Stimulated activated CD8-positive, alpha-beta memory T cell treated with anti-CD3 and anti-CD28 coated beads, Interleukin-15, amount 100 ng/mL, for 4 hours (primary cell): ENCODE data around the gene NCEH1.
"Not testable (repeated sequence)": the region's sequence is repeated elsewhere in the genome, so short reads cannot be mapped to it uniquely, and the experiment has no call there.

Experiments
- DNase-seq, 2 donors: peaks; one replicate each; pipeline ENCODE4 v3.0.0-alpha.2; 2020; ENCODE audit warnings: low read depth in 2 of 2

NCEH1 gene

DNA sequence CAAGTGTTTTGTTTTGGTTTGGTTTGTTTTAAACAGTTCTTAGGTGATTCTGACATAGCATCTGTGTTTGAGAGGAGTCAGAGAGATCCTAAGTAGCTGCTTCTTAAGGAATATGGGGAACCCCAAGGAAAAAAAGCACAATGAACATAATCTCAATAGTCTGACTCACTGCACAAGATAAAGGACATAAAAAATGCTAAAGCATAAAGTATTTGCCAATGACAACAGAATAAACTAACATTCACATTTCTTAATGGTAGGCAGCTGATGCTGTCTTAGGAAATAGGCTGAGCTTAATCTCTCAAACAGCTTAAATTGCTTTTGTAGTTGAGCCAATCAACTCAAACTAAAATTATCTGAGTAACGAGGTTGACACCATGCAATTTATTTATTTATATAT, 2.9 kb downstream of the NCEH1 start:
- no peak for DNase-seq

DNA sequence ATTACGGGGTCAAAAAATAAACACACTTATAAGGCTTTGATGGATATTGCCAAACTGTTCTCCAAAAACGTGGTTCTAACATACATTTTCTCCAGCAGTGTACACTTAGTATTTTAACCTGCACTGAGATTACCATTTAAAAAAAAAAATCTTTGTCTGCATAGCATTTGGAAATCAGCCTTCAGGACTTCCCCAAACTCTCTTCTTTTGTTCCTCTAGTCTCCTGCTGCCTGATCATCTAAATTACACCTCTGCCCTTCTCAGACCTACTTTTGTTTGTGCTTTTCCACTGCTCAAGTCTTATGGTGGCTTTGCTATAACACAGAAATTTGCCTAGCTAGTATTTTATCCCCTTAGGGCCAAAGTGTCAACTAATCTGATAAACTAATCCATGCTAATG, 3.8 kb downstream of the NCEH1 start:
- DNase-seq, result no peak

DNA sequence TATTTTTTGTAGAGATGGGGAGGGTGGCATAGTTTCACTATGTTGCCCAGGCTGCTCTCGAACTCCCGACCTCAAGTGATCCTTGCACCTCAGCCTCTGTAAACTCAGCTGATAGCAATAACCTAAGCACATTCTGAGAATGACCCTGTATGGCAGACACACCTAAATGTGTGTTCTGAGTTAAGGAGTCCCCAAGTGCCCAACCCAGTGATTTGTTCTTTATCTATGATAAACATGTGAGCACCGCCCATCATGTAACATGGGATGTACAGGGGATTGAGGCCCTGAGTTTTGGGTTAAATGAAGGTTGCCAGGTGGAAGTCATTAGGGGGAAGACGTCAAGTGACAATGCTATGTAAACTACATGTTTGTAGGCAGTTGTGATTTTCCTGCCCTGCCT, 5.7 kb downstream of the NCEH1 start:
- no peak for DNase-seq

DNA sequence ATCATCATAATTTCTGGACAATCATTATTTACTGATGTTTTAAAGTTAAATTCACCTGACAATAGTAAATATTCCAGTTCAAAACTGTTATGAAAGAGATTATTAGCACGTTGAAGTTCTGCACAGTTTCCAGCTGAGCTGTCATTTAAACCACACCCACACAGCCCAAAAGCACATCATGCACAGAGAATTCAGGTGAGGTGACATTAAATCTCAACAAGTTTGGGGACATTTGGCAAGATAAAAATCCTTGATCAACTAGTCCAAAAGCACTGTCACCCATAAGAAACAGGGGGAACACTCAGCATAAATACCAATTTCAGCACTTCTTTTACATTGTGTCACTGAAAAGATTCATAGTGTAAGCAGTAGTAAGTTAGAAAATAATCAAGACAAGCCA, 6.9 kb downstream of the NCEH1 start:
- DNase-seq, result no peak

DNA sequence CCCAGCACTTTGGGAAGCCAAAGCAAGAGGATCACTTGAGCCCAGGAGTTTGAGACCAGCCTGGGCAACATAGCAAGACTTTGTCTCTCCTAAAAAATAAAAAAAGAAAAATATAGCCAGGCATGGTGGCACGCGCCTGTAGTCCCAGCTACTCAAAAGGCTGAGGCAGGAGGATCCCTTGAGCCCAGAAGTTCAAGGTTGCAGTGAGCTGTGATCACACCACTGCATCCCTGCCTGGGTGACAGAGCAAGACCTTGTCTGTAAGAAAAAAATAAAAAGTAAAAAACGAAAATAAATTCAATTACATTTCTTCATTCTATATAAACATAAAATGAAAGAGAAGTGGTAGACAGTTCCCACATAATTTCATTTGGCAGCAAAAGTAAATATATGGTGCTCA, 8.1 kb downstream of the NCEH1 start:
- not testable (repeated sequence) for DNase-seq

DNA sequence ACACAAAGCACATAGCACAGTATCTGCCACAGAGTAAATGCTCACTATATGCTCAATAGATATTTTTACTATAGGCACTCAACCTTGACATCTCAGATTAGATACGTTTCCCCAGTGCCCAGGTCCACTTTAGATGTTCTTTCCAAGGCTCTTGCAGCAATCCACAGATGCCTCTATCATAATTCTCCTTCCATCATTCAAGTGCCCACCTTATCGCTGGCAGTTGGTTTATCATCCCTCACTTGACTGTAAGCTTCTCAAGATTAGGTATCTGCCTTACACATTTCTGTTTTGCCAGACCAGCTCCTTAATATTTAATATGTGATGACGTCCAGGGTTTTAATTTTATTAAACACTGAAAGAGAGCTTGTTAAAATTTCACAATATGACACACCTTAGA, 8.6 kb downstream of the NCEH1 start:
- no peak for DNase-seq

DNA sequence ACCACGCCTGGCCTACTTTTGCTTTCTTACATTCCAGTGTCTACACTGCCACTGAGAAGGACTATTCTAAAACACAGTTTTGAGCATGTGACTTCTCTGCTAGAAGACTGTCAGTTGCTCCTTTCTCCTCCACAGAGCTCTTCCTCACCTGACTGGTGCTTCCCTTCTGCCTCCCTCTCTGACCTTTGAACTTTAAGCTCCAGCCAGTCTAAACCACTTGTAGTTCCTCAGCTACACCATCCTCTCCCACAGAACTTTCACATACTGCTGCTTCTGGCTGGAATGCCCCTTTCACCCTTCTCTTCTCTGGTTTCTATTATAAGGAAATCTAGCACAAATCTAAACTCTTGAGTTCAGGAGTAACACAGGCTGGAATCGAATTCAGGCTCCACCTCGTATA, 9.1 kb downstream of the NCEH1 start:
- DNase-seq, result no peak

DNA sequence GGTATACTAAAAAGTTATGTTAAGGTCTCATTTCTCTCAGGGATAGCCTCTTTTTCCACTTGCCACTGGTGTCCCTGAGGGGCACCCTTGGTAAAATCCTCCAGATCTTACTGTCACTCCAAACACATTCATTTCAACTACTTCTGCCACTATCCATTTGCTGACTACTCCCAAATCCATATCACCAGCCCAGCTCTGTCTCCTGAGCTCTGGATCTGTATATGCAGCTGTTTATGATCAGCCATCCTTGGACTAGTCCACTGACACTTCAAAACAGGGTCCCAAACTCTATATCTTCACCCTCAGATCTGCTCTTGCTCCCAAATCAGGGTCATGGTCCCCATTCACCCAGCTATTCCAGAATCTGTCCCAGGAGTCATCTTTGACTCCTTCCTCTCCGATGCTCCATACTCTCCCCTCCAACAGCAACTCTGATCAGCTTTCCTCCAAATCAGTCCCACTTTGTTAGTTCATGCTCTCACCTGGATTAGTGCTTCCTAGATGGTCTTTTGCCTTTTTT, 9.9 kb downstream of the NCEH1 start:
- no peak for DNase-seq

DNA sequence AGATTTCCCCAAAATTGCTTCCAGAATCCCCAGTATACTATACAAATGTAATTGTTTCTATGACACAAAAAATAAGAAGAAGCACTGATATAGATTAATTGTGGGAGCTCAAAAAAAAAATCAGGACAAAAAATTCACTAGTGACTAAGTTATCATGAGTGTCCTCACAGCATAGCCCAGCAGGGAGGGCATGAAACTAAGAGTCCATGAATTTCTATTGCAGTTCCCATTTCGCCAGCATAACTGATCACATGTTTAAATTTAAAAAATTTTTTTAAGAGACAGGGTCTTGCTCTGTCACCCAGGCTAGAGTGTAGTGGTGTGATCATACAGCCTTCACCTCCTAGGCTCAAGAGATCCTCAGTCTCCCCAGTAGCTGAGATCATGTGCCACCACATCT, 10.6 kb downstream of the NCEH1 start:
- no peak for DNase-seq

DNA sequence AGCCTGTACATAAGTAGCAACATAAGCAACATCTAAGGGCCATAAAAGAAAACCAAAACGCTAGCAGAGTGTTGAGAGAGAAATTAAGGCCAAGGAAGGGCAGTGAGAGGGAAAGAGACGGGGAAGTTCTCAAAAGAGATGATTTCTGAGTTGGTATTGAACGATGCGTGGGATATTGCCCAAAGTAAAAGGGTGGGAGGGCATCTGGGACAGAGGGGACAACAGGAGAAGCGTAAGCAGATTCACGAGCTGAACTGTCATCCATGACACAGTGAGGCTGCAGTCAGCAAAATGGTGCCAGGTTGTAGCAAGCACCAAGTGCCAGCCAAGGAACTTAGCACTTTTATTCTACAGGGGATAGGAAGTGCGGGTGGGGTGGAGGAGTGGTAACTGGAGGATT, 11.8 kb downstream of the NCEH1 start:
- DNase-seq, result no peak

DNA sequence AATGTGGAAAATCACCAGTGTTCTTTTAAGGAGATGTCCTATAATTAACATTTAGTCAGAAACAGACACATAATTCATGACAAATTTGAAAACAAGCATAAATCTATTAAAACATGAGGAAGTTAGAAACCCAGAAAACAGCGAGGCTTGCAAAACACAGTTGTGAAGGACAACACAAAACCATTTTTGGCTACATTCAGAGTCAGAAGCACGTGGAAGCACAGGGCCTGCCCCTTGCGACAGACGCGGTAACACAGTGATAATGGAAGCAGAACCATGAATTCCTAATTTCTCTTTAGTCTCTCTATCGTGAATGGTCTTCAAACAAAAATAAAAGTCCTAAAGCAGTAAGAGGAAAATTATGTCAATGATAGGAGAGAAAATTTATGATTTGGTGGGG, 12.2 kb downstream of the NCEH1 start:
- DNase-seq, result no peak

DNA sequence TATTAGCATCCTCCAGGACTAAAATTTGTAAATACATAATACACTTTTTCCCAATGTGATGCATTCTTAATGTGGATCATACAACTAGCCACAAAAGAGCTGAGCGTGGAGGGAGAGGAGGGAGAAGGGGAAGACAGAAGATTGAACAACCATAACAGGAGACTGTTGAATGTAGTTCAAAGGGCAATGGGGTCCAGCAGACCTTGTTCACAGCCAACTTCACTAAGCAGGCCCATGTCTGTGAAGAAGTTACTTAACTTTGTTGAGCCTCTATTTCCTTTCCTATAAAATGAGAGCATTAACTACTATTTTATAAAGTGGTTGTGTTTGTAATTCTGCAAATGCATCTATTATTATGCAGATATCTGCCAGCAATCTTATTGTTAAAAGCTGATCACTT, 13.3 kb downstream of the NCEH1 start:
- DNase-seq, result no peak

DNA sequence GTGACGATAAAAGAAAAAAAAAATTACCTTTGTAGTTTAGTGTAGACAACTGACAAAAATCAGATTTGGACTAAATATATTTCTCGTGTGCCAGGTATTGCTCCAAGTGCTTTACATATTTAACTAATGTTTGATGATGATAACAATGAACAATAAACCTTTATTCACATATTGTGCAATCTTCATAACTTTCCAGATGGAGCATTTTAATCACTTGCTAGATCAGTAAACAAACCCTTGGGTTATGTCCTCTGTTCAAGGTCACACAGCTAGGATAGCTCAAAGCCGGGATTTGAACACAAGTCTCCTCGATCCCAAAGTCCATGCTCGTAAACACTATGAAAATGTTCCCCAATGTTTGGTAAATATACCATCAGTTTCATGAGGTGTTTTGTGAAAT, 14.5 kb downstream of the NCEH1 start:
- DNase-seq, result no peak

DNA sequence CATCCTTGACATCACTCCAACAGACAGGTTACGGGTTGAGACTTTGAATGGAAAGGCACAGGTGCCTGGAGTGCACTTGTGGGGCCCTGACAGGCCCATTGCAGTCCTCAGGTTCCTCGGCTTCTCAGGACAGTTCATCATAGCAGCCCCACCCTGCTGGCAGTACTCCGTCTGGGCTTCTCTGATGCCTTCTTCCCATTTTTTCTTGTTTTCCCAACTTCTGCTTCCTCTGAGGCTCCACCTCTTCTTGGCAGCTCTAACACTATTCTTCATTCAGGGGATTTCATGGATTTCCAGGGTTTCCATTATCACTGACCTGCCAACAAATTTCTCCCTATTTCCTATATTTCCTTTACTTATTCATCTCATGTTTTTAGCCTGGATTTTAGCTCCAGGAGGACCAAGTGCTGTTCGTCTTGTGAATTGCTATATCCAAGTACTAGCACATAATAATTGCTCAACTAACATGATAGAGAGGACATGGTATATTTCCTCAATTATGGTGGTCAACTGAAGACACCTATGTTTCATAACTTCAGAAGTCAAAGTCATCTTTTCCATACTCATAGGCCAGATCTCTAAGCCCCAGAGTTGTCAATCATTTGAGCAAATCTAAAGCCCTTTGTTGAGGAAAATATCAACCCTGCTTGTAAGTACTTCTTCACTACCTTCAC, 16.2 kb downstream of the NCEH1 start:
- no peak for DNase-seq

DNA sequence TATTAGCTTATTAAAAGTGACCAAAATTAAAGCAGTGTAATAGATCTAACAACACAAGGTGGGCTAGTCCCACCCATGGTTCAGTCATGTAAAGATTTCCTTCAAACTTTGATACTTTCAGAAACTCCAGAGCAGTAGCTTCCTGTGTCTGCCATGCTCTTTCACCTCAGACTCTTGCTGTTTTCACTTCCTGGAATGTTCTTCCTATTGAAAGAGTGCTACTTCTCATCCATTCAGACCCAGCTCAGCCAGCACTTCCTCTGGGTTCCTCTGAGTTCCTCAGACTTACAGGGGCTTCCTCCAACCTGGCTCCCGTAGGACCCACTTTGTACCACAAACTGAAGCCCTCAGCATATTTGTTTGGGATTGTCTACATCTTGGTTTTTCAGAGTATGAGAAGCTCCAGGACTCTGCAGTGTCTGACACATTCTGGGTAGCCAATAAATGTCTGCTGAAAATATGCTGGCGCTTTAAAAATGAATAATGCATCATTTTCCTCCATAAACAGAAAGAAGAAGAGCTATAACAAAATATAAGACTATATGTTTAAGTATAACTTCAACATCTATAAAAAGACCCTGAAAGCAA, 18.0 kb downstream of the NCEH1 start:
- no peak for DNase-seq

DNA sequence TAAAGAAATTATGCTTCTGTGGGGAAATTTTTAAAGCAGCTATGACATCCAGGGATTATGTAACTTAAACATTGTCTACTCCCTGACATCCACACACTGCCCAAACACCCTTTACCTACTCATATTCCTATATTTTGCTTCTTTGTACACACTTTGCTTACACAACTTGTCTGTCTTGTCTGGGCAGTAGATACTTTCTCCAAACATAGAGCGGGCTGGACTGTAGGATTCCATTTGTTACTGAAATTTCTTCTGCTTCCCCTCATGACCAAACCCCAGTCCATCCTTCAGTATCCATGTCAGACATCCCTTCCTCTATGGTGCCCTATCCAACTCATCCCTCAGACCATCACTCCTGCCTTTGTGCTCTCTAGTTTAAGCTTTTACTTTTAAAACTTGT, 19.9 kb downstream of the NCEH1 start:
- DNase-seq, result no peak

DNA sequence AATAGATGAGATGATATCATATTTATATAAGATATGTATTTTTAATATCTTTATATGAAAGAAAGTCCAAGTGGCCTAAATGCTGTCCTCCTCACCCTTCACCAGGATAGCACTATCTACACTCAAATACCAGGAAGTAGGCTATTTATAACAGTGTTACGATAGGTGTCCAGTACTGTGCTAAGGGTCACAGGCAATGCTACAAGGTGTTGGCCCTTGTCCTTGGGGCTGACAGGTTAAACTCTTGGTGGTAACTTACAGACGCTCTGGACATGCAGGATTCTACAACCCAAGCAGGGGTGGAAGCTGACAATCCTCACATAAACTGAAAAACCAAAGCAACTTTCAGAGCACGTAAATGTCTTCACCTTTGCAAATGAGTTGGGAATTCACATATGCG, 22.3 kb downstream of the NCEH1 start:
- DNase-seq, result no peak

DNA sequence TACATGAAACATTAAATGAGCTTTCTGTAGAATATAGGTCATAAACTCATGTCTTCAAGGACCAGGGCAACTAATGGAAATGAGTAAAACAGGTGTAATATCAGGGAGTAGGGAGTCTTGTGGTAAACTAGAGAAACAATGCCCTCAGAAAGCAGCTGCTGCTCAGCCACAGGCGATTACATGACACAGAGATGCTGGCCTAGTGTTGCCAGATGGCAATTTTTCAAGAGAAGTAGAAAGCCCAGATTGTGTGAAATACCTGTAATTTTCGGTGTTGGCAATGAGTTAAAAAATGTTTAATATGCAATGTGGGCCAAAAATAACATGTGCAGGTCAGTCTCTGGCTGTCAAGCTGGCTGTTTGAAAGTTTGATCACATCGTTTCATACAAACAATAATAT, 23.4 kb downstream of the NCEH1 start:
- no peak for DNase-seq

DNA sequence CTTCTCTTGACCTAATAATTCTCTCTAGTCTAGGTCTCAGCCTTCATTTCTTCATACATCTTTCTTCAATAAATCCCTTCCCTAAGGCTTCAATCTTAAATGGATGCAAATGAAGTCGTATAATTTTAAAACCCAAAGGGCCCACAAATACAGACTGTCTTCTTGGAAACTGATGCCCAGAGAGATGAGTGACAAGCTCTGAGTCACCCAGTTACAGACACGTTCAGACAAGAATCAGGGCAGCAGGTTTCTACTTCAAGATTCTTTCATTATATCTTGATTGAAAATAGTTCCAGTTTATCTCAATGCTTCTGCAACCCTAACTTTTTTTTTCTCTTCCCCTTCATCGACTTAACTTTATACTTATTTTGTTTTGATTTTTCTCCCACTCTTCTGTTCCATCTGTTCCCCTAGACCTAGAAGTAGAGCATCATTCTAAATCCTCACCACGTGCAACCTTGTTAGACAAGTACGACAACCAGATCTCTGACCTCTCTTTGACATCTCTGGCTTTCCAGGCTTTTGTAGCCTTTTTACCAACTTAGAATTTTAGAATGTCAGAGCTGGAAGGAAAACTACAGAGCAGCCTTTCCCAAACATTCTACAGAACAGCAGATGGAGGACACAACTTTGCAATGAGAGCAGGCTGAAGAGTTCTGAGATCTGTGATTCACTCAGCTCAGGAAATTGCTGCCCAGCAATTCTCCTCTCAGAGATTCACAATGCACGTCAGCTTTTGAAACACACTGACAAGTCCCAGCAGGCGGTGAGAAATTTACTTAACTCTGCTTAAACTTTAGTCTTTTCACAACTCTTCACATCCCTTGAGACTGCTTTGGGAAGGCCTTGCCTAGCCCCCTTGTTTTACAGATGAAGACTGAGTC, 25.3 kb downstream of the NCEH1 start:
- no peak for DNase-seq

DNA sequence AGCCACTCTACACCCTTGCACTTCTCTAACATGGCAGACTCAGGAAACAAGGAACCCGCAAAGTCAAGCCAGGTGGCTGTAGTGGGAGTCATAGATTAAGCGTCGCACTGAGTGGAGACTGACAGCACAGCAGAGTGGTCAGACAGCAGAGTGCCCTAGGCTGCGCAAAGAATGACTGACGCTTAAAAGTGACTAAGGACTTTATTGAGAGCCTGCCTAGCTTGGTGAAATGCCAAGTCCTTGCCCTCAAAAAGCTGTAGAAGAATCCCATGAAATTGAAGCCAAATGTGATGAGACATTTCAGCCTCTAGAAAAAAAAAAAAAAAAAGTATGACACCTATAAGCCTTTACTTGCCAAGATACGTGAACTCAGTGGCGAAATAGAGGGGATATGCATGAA, 30.2 kb downstream of the NCEH1 start:
- no peak for DNase-seq

DNA sequence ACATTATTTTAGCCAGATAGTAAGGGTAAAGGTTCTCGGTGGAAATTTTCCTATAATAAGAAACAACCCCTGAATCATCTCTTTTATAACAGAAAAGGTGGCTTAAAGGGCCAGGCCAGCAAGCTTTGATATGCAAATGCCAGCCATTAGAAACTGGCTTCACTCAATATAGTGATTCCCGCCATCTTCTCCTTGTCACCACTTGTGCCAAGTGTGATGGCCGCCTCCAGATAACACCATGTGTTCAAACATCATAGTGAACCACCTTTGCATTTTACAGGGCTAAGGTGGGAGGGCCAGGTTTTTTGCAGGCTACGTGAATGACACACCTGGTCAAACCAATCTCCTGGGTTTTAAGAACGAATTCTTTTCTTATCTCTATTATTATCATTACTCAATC, 31.3 kb downstream of the NCEH1 start:
- DNase-seq, result no peak

DNA sequence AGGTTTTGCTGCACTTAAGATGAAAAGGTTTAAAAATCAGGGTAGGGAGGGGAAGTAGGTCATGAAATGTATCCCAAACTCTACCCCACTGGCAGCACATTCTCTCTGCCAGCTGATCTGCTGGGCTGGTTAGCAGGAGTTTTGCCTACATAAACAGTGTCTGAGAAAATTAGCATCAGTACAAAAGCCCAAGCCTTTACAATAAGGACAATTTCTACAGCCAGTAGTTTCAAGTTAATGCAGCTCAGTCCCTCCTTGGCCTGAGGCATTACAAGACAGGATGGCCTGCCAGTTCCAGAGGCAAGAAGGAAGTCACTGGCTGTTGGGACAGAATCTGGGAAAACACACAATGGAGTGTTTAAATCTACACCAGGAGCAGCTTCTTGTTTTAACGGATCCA, 32.8 kb downstream of the NCEH1 start:
- no peak for DNase-seq
